Kidney (tissue), 14 donors: ENCODE measurements around the gene GZMM. TPM values are rescaled to one million over a fixed set of nuclear protein-coding genes. Genes with fewer than 3 reads are reported as not detected.
A peak's percentile ranks its signal among the peaks of the same experiment; 100 is the strongest.

Experiments used
- DNase-seq, 5 donors: peaks; one replicate each; pipeline ENCODE4 v3.0.0-alpha.2; 2013 to 2020
- FAIRE-seq: peaks from 2 replicates; lab custom pipeline; 2012; peaks lifted over from hg19 to GRCh38; lab: Jason Lieb, UNC
- H3K27ac ChIP-seq, 2 donors: one replicate each; pipeline ENCODE4 v1.7.0; 2013; ENCODE audit warnings: low read depth in 2 of 2, low read length in 2 of 2, inconsistent platforms in 1 of 2
- H3K27me3 ChIP-seq: one replicate; pipeline ENCODE4 v1.7.1; 2013; ENCODE audit warnings: low read length, inconsistent platforms; ENCODE audit not compliant: control insufficient read depth, insufficient read depth
- H3K36me3 ChIP-seq, 3 donors: one replicate each; pipeline versions ENCODE4 v1.7.0 to v1.7.1; 2013; ENCODE audit warnings: low read length in 3 of 3, control low read depth in 1 of 3, inconsistent platforms in 1 of 3; ENCODE audit not compliant: insufficient read depth in 3 of 3, control insufficient read depth in 2 of 3
- H3K4me1 ChIP-seq, 3 donors: one replicate each; pipeline versions ENCODE4 v1.7.0 to v1.7.1; 2013; ENCODE audit warnings: low read length in 3 of 3, inconsistent platforms in 1 of 3, low read depth in 1 of 3; ENCODE audit not compliant: control insufficient read depth in 2 of 3, insufficient read depth in 2 of 3
- H3K4me3 ChIP-seq, 3 donors: one replicate each; pipeline versions ENCODE4 v1.7.0 to v1.8.1; 2013; ENCODE audit warnings: low read length in 3 of 3, control low read depth in 1 of 3, inconsistent platforms in 1 of 3
- H3K9ac ChIP-seq, 3 donors: one replicate each; pipeline versions ENCODE4 v1.7.0 to v1.7.1; 2013; ENCODE audit warnings: low read length in 3 of 3, control low read depth in 1 of 3, inconsistent platforms in 1 of 3
- H3K9me3 ChIP-seq, 3 donors: one replicate each; pipeline versions ENCODE4 v1.7.0 to v1.7.1; 2013; ENCODE audit warnings: low read length in 3 of 3, control low read depth in 1 of 3, inconsistent platforms in 1 of 3; ENCODE audit not compliant: control insufficient read depth in 2 of 3, insufficient read depth in 1 of 3
- CTCF ChIP-seq: IDR thresholded peaks from 3 replicates; pipeline ENCODE4 v1.5.1; 2012; ENCODE audit warnings: mild to moderate bottlenecking, moderate library complexity, borderline replicate concordance; ENCODE audit not compliant: insufficient read depth; ENCODE audit errors: extremely low read depth
- intact Hi-C: fragments of 100-400 bp; cut with DNase I; formaldehyde crosslinking; loops from one replicate; pipeline ENCODE4 v1.11.1; 2022
- polyA plus RNA-seq: library from polyadenylated mRNA; stranded (reverse); fragments of 350-450 nt; fragmentation: Illumina TruSeq; extraction: RNeasy Lipid Tissue Mini Kit (QIAGEN cat#74804); gene quantifications from one replicate; pipeline ENCODE4 v1.2.3, GENCODE V29; 2014; ENCODE audit warnings: low read depth, low replicate concordance; ENCODE audit not compliant: insufficient read depth
- total RNA-seq: library from RNA; stranded (reverse); fragmentation: NEBNext Ultra II Directional; extraction: Animal tissue kit (Norgen Biotek cat#: 25700); gene quantifications from one replicate; pipeline ENCODE4 v1.2.1, GENCODE V29; 2021
- donor health status: control.
- donor health status: control.
- donor health status: control.
- donor health status: control.
- donor health status: control.
- donor health status: DM: yes; HTN: yes; CAD: no.
- donor health status: Normal renal cell carcinoma (clear cell type).

GZMM gene
- total and polyA plus RNA-seq, 2 donors from 2014 or later = 2.8 TPM; not detected in 1

GRCh38 chr19:524062-524674 lies 19.7 kb upstream of the GZMM start:
- H3K9ac ChIP-seq = no peak overlapping the region
- intact Hi-C loops = no loop called here

GRCh38 chr19:525029-525428 lies 18.8 kb upstream of the GZMM start:
- no peak for TF ChIP-seq CTCF
- Histone ChIP-seq H3K4me1 (no peaks in the 10 kb centered on the region), H3K9me3 (no peaks in the 10 kb centered on the region), H3K27me3 (no peaks in the 10 kb centered on the region), H3K4me3 (no peak overlapping the region), H3K36me3 (no peaks in the 10 kb centered on the region), H3K27ac (no peak overlapping the region), H3K9ac (no peak overlapping the region)
- DNase-seq (peak in 1 of 5 donors; percentile 80), FAIRE-seq (no peak)
- intact Hi-C loops = no loop called here

More at GRCh38 chr19:524062-524674, 19.7 kb upstream of the GZMM start:
- no peaks in the 10 kb centered on the region for H3K36me3 ChIP-seq
- no peak overlapping the region for H3K4me3 ChIP-seq
- no peaks in the 10 kb centered on the region for H3K27me3 ChIP-seq
- no peak overlapping the region for H3K27ac ChIP-seq
- no peak for TF ChIP-seq CTCF
- peak in 1 of 5 donors; percentile 81 for DNase-seq
- H3K4me1 ChIP-seq = no peaks in the 10 kb centered on the region
- no peak for FAIRE-seq
- no peaks in the 10 kb centered on the region for H3K9me3 ChIP-seq

GRCh38 chr19:525857-526419 lies 17.9 kb upstream of the GZMM start:
- H3K4me1 ChIP-seq = peaks cover 0 to 3% (median 0%) of the 10 kb centered on the region in 3 donors
- intact Hi-C loops = no loop called here
- no peak overlapping the region for H3K9ac ChIP-seq
- no peak overlapping the region for H3K4me3 ChIP-seq
- FAIRE-seq (no peak), DNase-seq (no peak)
- no peak for TF ChIP-seq CTCF
- H3K27ac ChIP-seq = no peak overlapping the region
- H3K36me3 ChIP-seq = no peaks in the 10 kb centered on the region
- no peaks in the 10 kb centered on the region for H3K9me3 ChIP-seq
- H3K27me3 ChIP-seq = no peaks in the 10 kb centered on the region
